ENCODE results near the gene FIGLA.
A peak's percentile ranks its signal among the peaks of the same experiment; 100 is the strongest.

Gene FIGLA

DNA sequence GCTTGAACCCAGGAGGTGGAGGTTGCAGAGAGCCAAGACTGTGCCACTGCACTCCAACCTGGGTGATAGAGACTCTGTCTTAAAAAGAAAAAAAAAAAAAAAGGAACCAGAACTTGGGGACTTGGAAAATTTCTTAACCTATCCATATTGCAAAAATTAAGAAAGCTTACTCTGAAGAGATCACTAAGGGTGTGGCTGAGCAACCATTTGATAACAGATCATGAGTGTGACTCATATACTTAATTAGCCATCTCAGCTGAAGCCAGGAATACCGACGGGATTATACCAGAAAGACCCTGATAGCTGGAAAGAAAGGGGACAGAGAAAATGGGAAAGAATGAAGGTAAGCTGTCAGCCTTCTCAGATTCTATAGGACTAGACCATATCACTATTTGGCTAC, 15.3 kb downstream of the FIGLA start:
- ATAC-seq (replicated peaks) (no peak), DNase-seq (no peak)
- Mint-ChIP-seq H3K27me3 (peaks cover 48 to 59% of the 10 kb centered on the region in 2 donors), H3K36me3 (peaks cover 3 to 6% of the 10 kb centered on the region in 2 donors), H3K4me3 (no peak overlapping the region), H3K27ac (no peak overlapping the region), H3K9me3 (peaks cover 5 to 9% of the 10 kb centered on the region in 2 donors), H3K4me1 (peaks cover 2 to 6% of the 10 kb centered on the region in 2 donors)

GRCh38 chr2:70772486-70773155, 17.8 kb downstream of the FIGLA start:
- Mint-ChIP-seq H3K4me3 (no peak overlapping the region), H3K4me1 (peaks cover 8 to 18% of the 10 kb centered on the region in 2 donors)
- ATAC-seq (replicated peaks): no peak

GRCh38 chr2:70771446-70771845, 19.0 kb downstream of the FIGLA start:
- ATAC-seq (replicated peaks) (no peak), DNase-seq (no peak)
- Mint-ChIP-seq H3K36me3 (peaks cover 3 to 6% of the 10 kb centered on the region in 2 donors), H3K27me3 (peaks cover 48 to 55% of the 10 kb centered on the region in 2 donors), H3K9me3 (peaks cover 5 to 9% of the 10 kb centered on the region in 2 donors), H3K4me3 (no peak overlapping the region), H3K27ac (no peak overlapping the region), H3K4me1 (peaks cover 14 to 25% of the 10 kb centered on the region in 2 donors)

More at GRCh38 chr2:70772486-70773155, 17.8 kb downstream of the FIGLA start:
- no peak for DNase-seq
- Mint-ChIP-seq H3K36me3 (peaks cover 3 to 6% of the 10 kb centered on the region in 2 donors), H3K27ac (no peak overlapping the region), H3K27me3 (peaks cover 49 to 60% of the 10 kb centered on the region in 2 donors), H3K9me3 (peaks cover 5 to 9% of the 10 kb centered on the region in 2 donors)

DNA sequence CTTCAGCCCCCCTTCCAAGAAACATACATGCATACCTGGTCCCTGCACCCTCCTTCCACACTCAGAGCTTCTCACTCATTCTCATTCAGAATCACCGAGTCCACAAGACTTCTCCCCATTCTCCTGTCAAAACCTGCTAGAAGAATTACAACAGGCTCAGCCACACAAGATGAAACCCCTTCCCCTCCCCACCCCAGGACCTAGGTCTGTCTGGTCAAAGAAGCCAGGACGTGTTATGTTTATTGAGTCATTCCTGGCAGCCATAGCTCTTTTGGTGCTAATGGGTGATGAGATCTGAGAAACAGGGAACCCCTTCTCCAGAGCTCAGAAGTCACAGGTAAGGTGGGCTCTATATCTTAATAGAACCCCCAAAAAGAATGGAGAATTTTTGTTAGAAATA, 21.0 kb downstream of the FIGLA start:
- Mint-ChIP-seq H3K27me3 (peaks cover 34 to 37% of the 10 kb centered on the region in 2 donors), H3K4me3 (no peak overlapping the region), H3K27ac (no peak overlapping the region), H3K9me3 (peaks cover 5 to 9% of the 10 kb centered on the region in 2 donors), H3K4me1 (peaks cover 15 to 27% of the 10 kb centered on the region in 2 donors), H3K36me3 (peaks cover 3 to 6% of the 10 kb centered on the region in 2 donors)
- DNase-seq: no peak
- ATAC-seq (replicated peaks): no peak

DNA sequence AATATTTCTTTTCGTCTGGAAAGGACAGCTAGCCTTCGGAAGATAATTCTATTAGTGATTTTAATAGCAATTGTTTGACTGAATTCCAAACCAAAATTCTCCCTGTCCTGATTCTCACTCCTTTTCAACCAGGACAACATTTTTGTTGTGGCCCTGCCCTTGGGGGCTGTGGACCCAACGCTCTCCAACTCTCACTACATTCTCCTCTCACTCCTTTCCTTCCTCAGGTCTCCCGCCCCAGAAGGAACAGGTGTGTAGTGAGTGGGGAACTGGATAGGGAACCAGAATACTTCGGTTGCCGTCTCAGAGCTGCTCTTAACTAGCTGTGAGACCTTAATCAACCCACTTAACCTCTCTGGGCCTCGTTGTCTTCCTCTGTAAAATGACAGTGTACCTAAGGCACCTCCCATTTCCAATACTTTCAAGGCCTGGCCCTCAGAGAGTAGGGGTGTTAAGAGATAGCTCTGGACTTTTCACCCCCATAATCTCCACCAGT, 21.8 kb downstream of the FIGLA start:
- H3K36me3 Mint-ChIP-seq: peaks cover under 1 to 3% of the 10 kb centered on the region in 2 donors
- H3K9me3 Mint-ChIP-seq: peaks cover 3 to 4% of the 10 kb centered on the region in 2 donors
- peaks cover 14 to 24% of the 10 kb centered on the region in 2 donors for H3K4me1 Mint-ChIP-seq
- DNase-seq (no peak), ATAC-seq (replicated peaks) (no peak)
- H3K4me3 Mint-ChIP-seq: peak overlapping the region; percentile 73 to 83
- peak overlapping the region; percentile 86 for H3K27ac Mint-ChIP-seq
- H3K27me3 Mint-ChIP-seq: peaks cover 26 to 29% of the 10 kb centered on the region in 2 donors

- H3K36me3 Mint-ChIP-seq: no peaks in the 10 kb centered on the region
- peak within 1 kb of the TSS; percentile 92 for H3K27ac Mint-ChIP-seq
- H3K9me3 Mint-ChIP-seq: no peaks in the 10 kb centered on the region
- ATAC-seq (replicated peaks): peak; percentile 83 to 85
- H3K27me3 Mint-ChIP-seq: peaks cover 19 to 22% of the 10 kb centered on the region in 2 donors
- DNase-seq: peak; percentile 42
- peak within 1 kb of the TSS; percentile 92 to 93 for H3K4me3 Mint-ChIP-seq
- H3K4me1 Mint-ChIP-seq: peaks cover 13 to 21% of the 10 kb centered on the region in 2 donors
These were observed 22.5 kb downstream of the FIGLA start, which contains the start of gene ADD2 for GRCh38 chr2:70767699-70768589. TSS of gene ADD2 (minus strand) at chr2:70768200. CDS start at chr2:70706408, 61,792 bp downstream.

- no peaks in the 10 kb centered on the region for H3K9me3 Mint-ChIP-seq
- peak overlapping the region; percentile 83 for H3K27ac Mint-ChIP-seq
- peaks cover 17 to 19% of the 10 kb centered on the region in 2 donors for H3K27me3 Mint-ChIP-seq
- peak; percentile 51 to 56 for ATAC-seq (replicated peaks)
- DNase-seq: no peak
- peaks cover 13 to 21% of the 10 kb centered on the region in 2 donors for H3K4me1 Mint-ChIP-seq
- H3K36me3 Mint-ChIP-seq: no peaks in the 10 kb centered on the region
- H3K4me3 Mint-ChIP-seq: peak overlapping the region; percentile 92 to 93
These were observed 23.3 kb downstream of the FIGLA start for GRCh38 chr2:70767079-70767698.

DNA sequence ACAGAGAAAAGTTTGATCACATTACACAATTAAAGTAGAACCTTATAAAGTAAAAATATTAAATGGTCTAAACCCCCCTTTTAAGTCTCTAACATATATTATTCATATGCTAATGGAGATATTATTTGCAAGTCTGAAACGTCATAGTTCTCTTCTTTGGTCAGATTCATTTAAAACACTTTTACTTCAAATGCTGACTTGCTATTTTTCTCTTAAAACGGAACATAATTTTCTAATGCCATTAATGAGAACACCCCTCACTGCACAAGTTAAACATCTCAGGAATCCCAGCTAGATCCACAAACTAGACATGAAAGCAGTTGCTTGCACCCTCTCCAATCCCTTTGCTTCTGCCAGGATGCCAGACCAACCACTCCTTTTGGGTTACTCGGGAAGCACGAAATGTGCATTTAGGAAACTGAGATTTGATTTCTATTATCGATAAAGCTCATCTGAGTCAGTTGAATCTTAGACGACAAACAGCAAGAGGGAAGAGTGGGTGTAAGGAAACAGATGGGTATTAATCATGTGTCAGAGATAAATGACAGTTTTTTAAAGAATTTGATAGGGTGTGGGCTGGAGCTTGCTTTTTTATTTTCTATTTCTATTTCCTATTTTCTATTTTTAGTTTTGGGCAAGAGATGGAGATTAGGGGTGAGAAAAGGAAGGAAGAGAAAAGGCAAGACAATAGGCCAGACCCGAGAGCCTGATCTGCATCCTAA, 23.9 kb downstream of the FIGLA start:
- no peaks in the 10 kb centered on the region for H3K9me3 Mint-ChIP-seq
- H3K36me3 Mint-ChIP-seq: no peaks in the 10 kb centered on the region
- H3K4me1 Mint-ChIP-seq: peaks cover 13 to 21% of the 10 kb centered on the region in 2 donors
- peak overlapping the region; percentile 83 for H3K27ac Mint-ChIP-seq
- peaks cover 16 to 17% of the 10 kb centered on the region in 2 donors for H3K27me3 Mint-ChIP-seq
- H3K4me3 Mint-ChIP-seq: peak overlapping the region; percentile 89 to 92
- DNase-seq: no peak
- ATAC-seq (replicated peaks): peak; percentile 1 to 4

DNA sequence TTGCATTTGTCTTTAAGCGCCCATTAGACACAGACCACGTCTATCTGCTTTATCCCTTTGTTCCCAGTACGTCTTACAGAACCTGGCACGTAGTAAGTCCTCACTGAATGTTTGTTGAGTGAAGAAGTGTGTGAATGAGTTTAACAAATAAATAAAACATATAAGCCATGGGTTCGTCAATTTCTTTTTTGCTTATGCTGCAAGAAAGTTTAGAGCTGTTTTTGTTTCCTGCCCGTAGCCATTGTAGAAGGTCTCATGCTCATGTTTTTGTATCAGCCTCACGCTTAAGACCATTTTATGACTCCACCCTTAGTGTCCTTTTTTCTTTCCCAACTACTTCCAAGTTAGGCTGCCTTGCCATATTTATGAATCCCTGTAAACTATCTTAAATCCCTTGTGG, 24.9 kb downstream of the FIGLA start:
- Mint-ChIP-seq H3K27ac (no peak overlapping the region), H3K9me3 (no peaks in the 10 kb centered on the region), H3K4me1 (peaks cover 13 to 26% of the 10 kb centered on the region in 2 donors), H3K36me3 (no peaks in the 10 kb centered on the region), H3K4me3 (no peak overlapping the region), H3K27me3 (peaks cover 10 to 16% of the 10 kb centered on the region in 2 donors)
- ATAC-seq (replicated peaks) (no peak), DNase-seq (no peak)

DNA sequence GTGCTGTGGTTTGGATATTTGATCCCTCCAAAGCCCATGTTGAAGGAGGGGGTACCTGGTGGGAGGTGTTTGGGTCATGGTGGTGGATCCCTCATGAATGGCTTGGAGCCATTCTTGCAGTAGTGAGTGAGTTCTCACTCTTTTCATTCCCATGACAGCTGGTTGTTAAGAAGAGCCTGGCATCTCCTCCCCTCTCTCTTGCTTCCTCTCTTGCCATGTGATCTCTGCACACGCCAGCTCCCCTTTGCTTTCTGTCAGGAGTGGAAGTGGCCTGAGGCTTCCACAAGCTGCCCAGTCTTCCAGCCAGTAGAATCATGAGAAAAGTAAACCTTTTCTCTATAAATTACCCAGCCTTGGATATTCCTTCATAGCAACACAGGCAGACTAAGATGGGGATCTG, 31.0 kb downstream of the FIGLA start:
- DNase-seq (no peak), ATAC-seq (replicated peaks) (no peak)
- Mint-ChIP-seq H3K4me1 (peaks cover 0 to 5% of the 10 kb centered on the region in 2 donors), H3K27ac (no peak overlapping the region), H3K9me3 (no peaks in the 10 kb centered on the region), H3K27me3 (peaks cover 0 to 11% of the 10 kb centered on the region in 2 donors), H3K36me3 (peaks cover 3 to 11% of the 10 kb centered on the region in 2 donors), H3K4me3 (no peak overlapping the region)

- Mint-ChIP-seq H3K36me3 (peaks cover 3 to 11% of the 10 kb centered on the region in 2 donors), H3K4me1 (peaks cover 0 to 5% of the 10 kb centered on the region in 2 donors), H3K27ac (no peak overlapping the region), H3K27me3 (peaks cover 0 to 11% of the 10 kb centered on the region in 2 donors), H3K4me3 (no peak overlapping the region), H3K9me3 (no peaks in the 10 kb centered on the region)
- no peak for DNase-seq
- no peak for ATAC-seq (replicated peaks)
These were observed 32.5 kb downstream of the FIGLA start for GRCh38 chr2:70757966-70758365.

DNA sequence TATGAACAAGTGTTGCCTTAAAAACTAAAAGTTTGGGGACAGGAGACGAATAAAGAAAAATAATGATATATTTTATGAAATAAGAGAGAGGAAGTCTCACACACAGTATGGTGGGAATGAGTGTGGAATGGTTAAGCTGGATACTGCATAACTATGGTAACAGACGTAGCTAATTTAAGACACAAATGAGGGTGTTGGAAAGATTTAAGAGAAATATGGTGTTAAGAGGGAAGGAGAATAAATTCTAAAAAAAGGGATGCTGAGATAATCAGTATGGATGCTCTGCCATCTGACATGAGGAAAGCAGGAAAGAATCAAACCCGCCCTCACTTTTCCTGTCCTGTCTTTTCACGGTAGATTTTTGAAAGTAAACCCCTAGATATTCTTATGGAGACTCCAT, 33.1 kb downstream of the FIGLA start:
- no peak for ATAC-seq (replicated peaks)
- H3K4me1 Mint-ChIP-seq: peaks cover 0 to 5% of the 10 kb centered on the region in 2 donors
- H3K36me3 Mint-ChIP-seq: peaks cover 3 to 11% of the 10 kb centered on the region in 2 donors
- no peak overlapping the region for H3K27ac Mint-ChIP-seq
- no peak overlapping the region for H3K4me3 Mint-ChIP-seq
- H3K9me3 Mint-ChIP-seq: no peaks in the 10 kb centered on the region
- H3K27me3 Mint-ChIP-seq: peaks cover 0 to 11% of the 10 kb centered on the region in 2 donors
- DNase-seq: no peak

DNA sequence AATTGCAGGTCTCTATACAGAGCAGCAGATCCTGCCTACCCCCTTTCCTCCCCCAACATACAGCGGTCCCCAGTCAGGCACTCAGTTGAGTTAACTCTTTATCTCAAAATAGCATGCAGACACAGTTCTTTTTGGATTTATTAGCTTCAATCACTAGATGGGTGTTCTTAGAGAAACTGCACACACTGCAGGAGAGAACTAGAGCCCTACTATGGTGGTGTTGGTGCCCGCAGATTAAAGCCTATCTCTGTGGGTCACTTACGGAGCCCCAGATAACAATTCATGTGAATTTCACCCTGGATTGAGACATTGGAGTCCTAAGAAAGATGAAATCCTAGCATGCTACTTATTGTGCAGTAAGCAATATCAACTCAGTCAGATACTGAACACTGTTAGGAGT, 34.3 kb downstream of the FIGLA start:
- peaks cover 0 to 11% of the 10 kb centered on the region in 2 donors for H3K27me3 Mint-ChIP-seq

More for the DNA sequence above, 34.3 kb downstream of the FIGLA start:
- ATAC-seq (replicated peaks) (no peak), DNase-seq (no peak)
- no peaks in the 10 kb centered on the region for H3K9me3 Mint-ChIP-seq
- H3K4me3 Mint-ChIP-seq: no peak overlapping the region
- H3K4me1 Mint-ChIP-seq: peaks cover 0 to 4% of the 10 kb centered on the region in 2 donors
- H3K27ac Mint-ChIP-seq: no peak overlapping the region
- H3K36me3 Mint-ChIP-seq: peaks cover 3 to 11% of the 10 kb centered on the region in 2 donors
